Measurements from ENCODE around the gene FBXO31. TPM values are rescaled to one million over a fixed set of nuclear protein-coding genes. Genes with fewer than 3 reads are reported as not detected.

Gene FBXO31
- total and polyA plus RNA-seq, 10 of the 15 experiments (the other 5 are each of a cell fraction or from before 2014, with no cell fraction given), result 0.19 to 33.1 (median 10.3) TPM

GRCh38 chr16:87391950-87392820 lies 8.6 kb upstream of the FBXO31 start, which contains the start of gene MAP1LC3B:
TSS of gene MAP1LC3B (plus strand) at chr16:87392336. CDS start at chr16:87392428, 92 bp downstream.
- peak within 1 kb of the TSS; percentile 77 for H3K4me3 ChIP-seq
- POLR2A ChIA-PET, result interaction anchor here (0.9 to 5.5 kb wide), 3 partner anchors 9 to 75 kb away, joined by 3 to 36 read pairs (median 3); partner anchors contain the start of genes C16orf95 and FBXO31
- SMC1A ChIA-PET (ENCODE audit: uncharacterized antibody, unreplicated experiment), result interaction anchor here (0.5 to 2.3 kb wide), 3 partner anchors 10 to 16 kb away, joined by 3 to 8 read pairs (median 4); no protein-coding TSS in a partner anchor
- WGBS (ENCODE audit: insufficient coverage, insufficient replicate concordance, low lambda C conversion rate, missing lambda C conversion rate), result 2% methylated on average over 50 of the region's 113 CpGs
- H3K4me1 ChIP-seq (ENCODE audit: control insufficient read depth, insufficient read depth, low read length), result peaks cover 16% of the 10 kb centered on the region
- RAD21 ChIA-PET (ENCODE audit: unreplicated experiment), result interaction anchor here (2.4 kb wide), 1 partner anchor 376 kb away, joined by 5 read pairs; no protein-coding TSS in a partner anchor
- no TSS peak for BruUV-seq (replicated peaks)
- no peak for FAIRE-seq
- H3K27ac ChIP-seq (ENCODE audit: control insufficient read depth, insufficient read depth), result peak within 1 kb of the TSS; percentile 82
- CTCF ChIA-PET, result interaction anchor here (0.6 to 2.7 kb wide), 4 partner anchors 9 to 245 kb away, joined by 3 to 40 read pairs (median 4); partner anchors contain the start of genes C16orf95 and FBXO31
- intact Hi-C loops (cut with micrococcal nuclease; ENCODE audit: unreplicated experiment) (loop anchor here (5.0 kb wide), 1 partner anchor 375 kb away; the partner anchor contains the start of gene KLHDC4), in situ Hi-C loops (cut with MboI) (loop anchor here (10.0 kb wide), 1 partner anchor 837 kb away; the partner anchor contains the start of gene MTHFSD)
- ATAC-seq, result peak; percentile 81
- DNase-seq (ENCODE audit: low read depth, low spot score), result peak; percentile 90
- H3K4me2 ChIP-seq (ENCODE audit: control insufficient read depth, insufficient read depth), result peak within 1 kb of the TSS; percentile 99
- no peaks in the 10 kb centered on the region for H3K36me3 ChIP-seq (ENCODE audit: control insufficient read depth in 2 of 2, insufficient read depth in 2 of 2, low read length in 1 of 2)
- H2AFZ ChIP-seq (ENCODE audit: control insufficient read depth, low read depth, low read length), result peak within 1 kb of the TSS; percentile 61
- no peaks in the 10 kb centered on the region for H3K27me3 ChIP-seq (replicated peaks in 1 of 2; ENCODE audit: control insufficient read depth in 2 of 2, insufficient read depth in 2 of 2, low read length in 1 of 2)
- H3K79me2 ChIP-seq (ENCODE audit: control insufficient read depth, insufficient read depth, low read length), result peaks cover 3% of the 10 kb centered on the region
- H3K9me3 ChIP-seq (replicated peaks; ENCODE audit: control insufficient read depth, insufficient read depth, low read length), result no peaks in the 10 kb centered on the region
- peak within 1 kb of the TSS; percentile 85 for H3K9ac ChIP-seq (ENCODE audit: control insufficient read depth, insufficient read depth, low read length)
- peaks cover 9% of the 10 kb centered on the region; the same call in 1 of the 2 replicates for H4K20me1 ChIP-seq (ENCODE audit: control insufficient read depth, insufficient read depth)
- no peak for TF ChIP-seq YBX1 (IDR thresholded peaks at IDR 0.05)
- TF ChIP-seq ZNF274 (IDR thresholded peaks at IDR 0.05; ENCODE audit: insufficient read depth, insufficient read length), result no peak
- TF ChIP-seq, protein P1, sequence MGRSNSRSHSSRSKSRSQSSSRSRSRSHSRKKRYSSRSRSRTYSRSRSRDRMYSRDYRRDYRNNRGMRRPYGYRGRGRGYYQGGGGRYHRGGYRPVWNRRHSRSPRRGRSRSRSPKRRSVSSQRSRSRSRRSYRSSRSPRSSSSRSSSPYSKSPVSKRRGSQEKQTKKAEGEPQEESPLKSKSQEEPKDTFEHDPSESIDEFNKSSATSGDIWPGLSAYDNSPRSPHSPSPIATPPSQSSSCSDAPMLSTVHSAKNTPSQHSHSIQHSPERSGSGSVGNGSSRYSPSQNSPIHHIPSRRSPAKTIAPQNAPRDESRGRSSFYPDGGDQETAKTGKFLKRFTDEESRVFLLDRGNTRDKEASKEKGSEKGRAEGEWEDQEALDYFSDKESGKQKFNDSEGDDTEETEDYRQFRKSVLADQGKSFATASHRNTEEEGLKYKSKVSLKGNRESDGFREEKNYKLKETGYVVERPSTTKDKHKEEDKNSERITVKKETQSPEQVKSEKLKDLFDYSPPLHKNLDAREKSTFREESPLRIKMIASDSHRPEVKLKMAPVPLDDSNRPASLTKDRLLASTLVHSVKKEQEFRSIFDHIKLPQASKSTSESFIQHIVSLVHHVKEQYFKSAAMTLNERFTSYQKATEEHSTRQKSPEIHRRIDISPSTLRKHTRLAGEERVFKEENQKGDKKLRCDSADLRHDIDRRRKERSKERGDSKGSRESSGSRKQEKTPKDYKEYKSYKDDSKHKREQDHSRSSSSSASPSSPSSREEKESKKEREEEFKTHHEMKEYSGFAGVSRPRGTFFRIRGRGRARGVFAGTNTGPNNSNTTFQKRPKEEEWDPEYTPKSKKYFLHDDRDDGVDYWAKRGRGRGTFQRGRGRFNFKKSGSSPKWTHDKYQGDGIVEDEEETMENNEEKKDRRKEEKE (IDR thresholded peaks at IDR 0.05), result no peak
- peak; percentile 90 to 97 for TF ChIP-seq BHLHE40 (IDR thresholded peaks at IDR 0.05; ENCODE audit: borderline replicate concordance in 1 of 2, low read depth in 2 of 2, low read length in 1 of 2)
- no peak for TF ChIP-seq TBL1XR1 (IDR thresholded peaks at IDR 0.05; ENCODE audit: low read depth, low read length)
- peak; percentile 100 for TF ChIP-seq YY1 (IDR thresholded peaks at IDR 0.05; ENCODE audit: low read depth, low read length)
- TF ChIP-seq STAT1 (conservative IDR thresholded peaks at IDR 0.05), result peak; percentile 91; the same call in 1 of the 2 replicates
- no peak for TF ChIP-seq CBX3 (IDR thresholded peaks at IDR 0.05; ENCODE audit: borderline replicate concordance, low read depth)
- peak; percentile 83 for TF ChIP-seq GATAD2B (conservative IDR thresholded peaks at IDR 0.05; ENCODE audit: low read depth)
- TF ChIP-seq STAT3 (IDR thresholded peaks at IDR 0.05; ENCODE audit: low read depth, low read length), result no peak
- peak; percentile 41; the same call in 1 of the 2 replicates for TF ChIP-seq MXI1 (IDR thresholded peaks at IDR 0.05; ENCODE audit: low read depth, low read length)
- TF ChIP-seq MEF2B (IDR thresholded peaks at IDR 0.05; ENCODE audit: partially characterized antibody, poor library complexity, severe bottlenecking), result no peak
- TF ChIP-seq POLR2AphosphoS2 (IDR thresholded peaks at IDR 0.05; ENCODE audit: low read depth, low read length), result 0 out of 2 replicates have a peak, but pooled peaks have one; percentile 24
- TF ChIP-seq ZNF217 (IDR thresholded peaks at IDR 0.05), result no peak; the same call in 1 of the 2 replicates
- TF ChIP-seq TAF1 (IDR thresholded peaks at IDR 0.05; ENCODE audit: borderline replicate concordance, low read depth, low read length), result peak; percentile 94
- TF ChIP-seq ZNF622 (IDR thresholded peaks at IDR 0.05), result no peak
- no peak for TF ChIP-seq CEBPB (IDR thresholded peaks at IDR 0.05; ENCODE audit: borderline replicate concordance in 1 of 2, low read depth in 2 of 2, low read length in 2 of 2)
- no peak for TF ChIP-seq MAX (IDR thresholded peaks at IDR 0.05; ENCODE audit: low read depth, low read length)
- TF ChIP-seq FOXM1 (IDR thresholded peaks at IDR 0.05; ENCODE audit: low read depth, low read length), result no peak
- TF ChIP-seq JUND (IDR thresholded peaks at IDR 0.05; ENCODE audit: low read depth, low read length), result no peak
